Measurements from ENCODE around the gene CNTN1.

The CNTN1 gene

GRCh38 chr12:40825156-40825555 lies 132.9 kb downstream of the CNTN1 start:
- Histone ChIP-seq H3K36me3 (no peaks in the 10 kb centered on the region), H3K9me3 (ENCODE audit: severe bottlenecking) (no peaks in the 10 kb centered on the region)
- TF ChIP-seq, protein P1, sequence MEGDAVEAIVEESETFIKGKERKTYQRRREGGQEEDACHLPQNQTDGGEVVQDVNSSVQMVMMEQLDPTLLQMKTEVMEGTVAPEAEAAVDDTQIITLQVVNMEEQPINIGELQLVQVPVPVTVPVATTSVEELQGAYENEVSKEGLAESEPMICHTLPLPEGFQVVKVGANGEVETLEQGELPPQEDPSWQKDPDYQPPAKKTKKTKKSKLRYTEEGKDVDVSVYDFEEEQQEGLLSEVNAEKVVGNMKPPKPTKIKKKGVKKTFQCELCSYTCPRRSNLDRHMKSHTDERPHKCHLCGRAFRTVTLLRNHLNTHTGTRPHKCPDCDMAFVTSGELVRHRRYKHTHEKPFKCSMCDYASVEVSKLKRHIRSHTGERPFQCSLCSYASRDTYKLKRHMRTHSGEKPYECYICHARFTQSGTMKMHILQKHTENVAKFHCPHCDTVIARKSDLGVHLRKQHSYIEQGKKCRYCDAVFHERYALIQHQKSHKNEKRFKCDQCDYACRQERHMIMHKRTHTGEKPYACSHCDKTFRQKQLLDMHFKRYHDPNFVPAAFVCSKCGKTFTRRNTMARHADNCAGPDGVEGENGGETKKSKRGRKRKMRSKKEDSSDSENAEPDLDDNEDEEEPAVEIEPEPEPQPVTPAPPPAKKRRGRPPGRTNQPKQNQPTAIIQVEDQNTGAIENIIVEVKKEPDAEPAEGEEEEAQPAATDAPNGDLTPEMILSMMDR (IDR thresholded peaks at IDR 0.05; ENCODE audit: low read depth, low read length) = no peak

DNA sequence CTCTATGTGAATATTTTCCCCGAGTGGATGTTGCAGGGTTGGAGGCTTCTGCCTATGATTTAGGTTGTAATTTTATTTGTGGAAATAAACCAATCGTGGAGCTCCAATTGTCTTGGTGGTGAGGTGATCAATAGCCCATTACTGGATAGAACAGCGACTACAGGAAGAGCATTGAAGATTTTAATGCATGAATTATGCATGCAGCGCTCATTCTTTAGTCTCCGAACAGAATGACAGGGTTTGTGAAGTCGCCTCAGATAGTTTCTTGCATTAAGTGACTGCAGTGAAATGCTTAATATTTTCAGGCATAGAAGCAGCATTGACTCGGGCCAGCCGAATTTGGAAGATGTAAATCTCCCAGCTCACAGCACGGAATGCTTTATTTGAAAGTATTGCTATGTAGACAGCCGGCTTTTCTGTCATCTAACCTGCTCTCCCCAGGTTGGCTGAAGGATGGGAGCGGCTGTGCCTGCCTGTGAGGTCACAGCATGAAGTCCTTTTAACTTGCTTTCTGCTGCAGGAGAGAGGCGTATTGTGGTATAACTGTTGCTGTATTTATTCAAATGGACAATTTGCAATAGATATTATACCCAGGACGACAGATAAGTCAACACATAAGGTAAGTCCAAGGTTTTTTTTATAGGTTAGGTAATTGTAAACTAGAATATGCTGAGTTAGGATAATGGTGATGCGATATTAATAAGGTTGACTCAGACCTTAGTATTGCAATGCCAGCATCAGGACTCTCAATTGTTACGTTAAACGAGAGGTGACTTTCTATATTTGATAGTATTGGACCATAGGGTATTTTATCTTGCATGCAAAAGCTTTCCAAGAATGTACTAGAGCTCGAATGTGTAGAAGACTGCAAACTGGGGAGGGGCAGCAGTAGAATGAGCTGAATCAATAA lies 135.7 kb downstream of the CNTN1 start:
- TF ChIP-seq, protein P1 (IDR thresholded peaks at IDR 0.05; ENCODE audit: low read depth, low read length) = no peak
- H3K27me3 ChIP-seq (ENCODE audit: insufficient read depth, low read depth, severe bottlenecking) = no peaks in the 10 kb centered on the region
- H3K27ac ChIP-seq = no peak overlapping the region
- no peak for DNase-seq
- no peaks in the 10 kb centered on the region for H3K36me3 ChIP-seq
- no peaks in the 10 kb centered on the region for H3K9me3 ChIP-seq (ENCODE audit: severe bottlenecking)
- no peak overlapping the region for H3K4me3 ChIP-seq (ENCODE audit: low read depth, low read length)

More at GRCh38 chr12:40825156-40825555, 132.9 kb downstream of the CNTN1 start:
- no peak overlapping the region for H3K27ac ChIP-seq
- H3K27me3 ChIP-seq (ENCODE audit: insufficient read depth, low read depth, severe bottlenecking) = no peaks in the 10 kb centered on the region
- no peak for DNase-seq
- no peak overlapping the region for H3K4me3 ChIP-seq (ENCODE audit: low read depth, low read length)

DNA sequence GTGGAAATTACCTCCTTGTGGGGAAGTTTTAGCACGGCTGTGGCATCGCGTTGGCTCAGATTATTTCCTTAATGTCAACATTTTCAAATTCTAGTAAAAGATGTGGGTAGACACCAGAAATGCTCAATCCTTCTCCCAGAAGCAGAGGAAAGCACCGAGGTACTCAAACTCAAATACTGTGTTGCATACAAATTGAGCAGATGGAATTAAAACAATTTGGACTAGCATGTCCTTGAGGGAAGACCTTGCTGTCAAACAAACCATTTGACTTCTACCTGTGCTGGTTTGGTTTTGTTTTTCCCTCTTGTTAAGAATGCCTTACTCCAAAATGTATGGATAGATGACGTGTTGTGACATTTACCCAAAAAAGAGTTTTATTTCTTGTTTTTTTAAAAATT lies 136.4 kb downstream of the CNTN1 start:
- Histone ChIP-seq H3K27me3 (ENCODE audit: insufficient read depth, low read depth, severe bottlenecking) (no peaks in the 10 kb centered on the region), H3K36me3 (no peaks in the 10 kb centered on the region), H3K27ac (no peak overlapping the region), H3K9me3 (ENCODE audit: severe bottlenecking) (no peaks in the 10 kb centered on the region), H3K4me3 (ENCODE audit: low read depth, low read length) (no peak overlapping the region)
- DNase-seq = no peak
- TF ChIP-seq, protein P1 (IDR thresholded peaks at IDR 0.05; ENCODE audit: low read depth, low read length) = no peak

DNA sequence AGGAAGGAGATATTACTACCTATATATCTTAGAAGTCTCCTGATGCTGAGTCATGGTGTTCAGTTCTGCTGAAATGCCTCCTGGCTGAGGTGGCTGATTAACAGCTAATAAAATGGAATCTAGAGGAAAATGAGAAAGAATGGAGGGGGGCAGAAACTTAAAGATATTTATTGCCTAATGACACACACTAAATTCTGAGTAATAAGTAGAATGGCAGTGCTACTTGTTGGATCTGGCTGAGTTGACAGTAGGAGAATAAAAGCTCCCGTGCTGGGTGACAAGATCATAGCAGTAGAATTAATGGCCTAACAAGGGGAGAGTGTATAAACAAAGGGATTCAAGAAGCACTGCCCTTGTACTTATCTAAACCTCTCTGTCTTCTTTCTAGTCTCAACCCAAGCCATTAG lies 137.5 kb downstream of the CNTN1 start:
- Histone ChIP-seq H3K27me3 (ENCODE audit: insufficient read depth, low read depth, severe bottlenecking) (no peaks in the 10 kb centered on the region), H3K36me3 (no peaks in the 10 kb centered on the region), H3K4me3 (ENCODE audit: low read depth, low read length) (no peak overlapping the region), H3K27ac (no peak overlapping the region), H3K9me3 (ENCODE audit: severe bottlenecking) (no peaks in the 10 kb centered on the region)
- TF ChIP-seq, protein P1 (IDR thresholded peaks at IDR 0.05; ENCODE audit: low read depth, low read length) = no peak
- DNase-seq = no peak

DNA sequence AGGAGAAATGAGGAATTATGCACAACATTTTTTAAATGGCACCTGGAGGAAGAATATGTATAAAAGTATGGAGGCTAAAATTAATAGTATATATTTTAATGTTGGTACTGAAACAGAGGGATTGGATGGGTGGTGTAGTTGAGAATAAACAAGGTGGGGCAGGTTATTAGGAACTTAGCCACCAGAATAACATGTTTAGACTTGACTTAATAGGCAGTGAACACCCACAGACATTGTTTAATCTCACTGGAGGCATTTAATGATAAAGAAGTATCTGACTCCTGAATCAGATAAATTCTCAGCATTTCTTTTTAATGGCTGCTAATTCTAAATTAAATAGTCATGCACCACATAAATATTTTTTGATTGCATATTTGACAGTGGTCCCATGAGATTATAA lies 139.7 kb downstream of the CNTN1 start:
- Histone ChIP-seq H3K27ac (no peak overlapping the region), H3K27me3 (ENCODE audit: insufficient read depth, low read depth, severe bottlenecking) (no peaks in the 10 kb centered on the region), H3K36me3 (no peaks in the 10 kb centered on the region), H3K4me3 (ENCODE audit: low read depth, low read length) (no peak overlapping the region), H3K9me3 (ENCODE audit: severe bottlenecking) (no peaks in the 10 kb centered on the region)
- no peak for DNase-seq
- TF ChIP-seq, protein P1 (IDR thresholded peaks at IDR 0.05; ENCODE audit: low read depth, low read length) = no peak
